ENCODE data around the gene SEC14L3.

SEC14L3 gene

DNA sequence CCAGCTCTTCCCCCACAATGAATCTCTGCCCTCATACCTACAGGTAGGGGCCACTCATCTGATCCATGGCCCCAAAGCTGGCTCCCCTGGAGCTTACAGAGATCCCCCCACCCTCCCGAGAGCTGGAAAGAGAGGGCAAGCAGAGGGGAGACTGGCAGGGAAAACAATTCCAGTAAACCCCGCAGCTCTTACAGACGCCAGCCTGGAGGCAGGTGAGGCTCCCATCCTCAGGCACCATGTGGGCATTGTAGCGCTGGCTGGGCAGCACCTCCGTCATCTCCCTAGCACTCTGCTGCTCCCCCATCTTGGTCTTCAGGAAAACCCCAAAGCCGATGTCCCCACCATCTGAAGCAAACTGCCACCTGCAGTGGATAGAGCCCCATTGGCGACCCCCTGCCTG lies 19.6 kb upstream of the SEC14L3 start:
- no peak for DNase-seq (ENCODE audit: low spot score)
- ChIA-PET POLR2A (ENCODE audit: low non-redundant PET) (no interaction called here), CTCF (no interaction called here)
- TF ChIP-seq, protein P1, sequence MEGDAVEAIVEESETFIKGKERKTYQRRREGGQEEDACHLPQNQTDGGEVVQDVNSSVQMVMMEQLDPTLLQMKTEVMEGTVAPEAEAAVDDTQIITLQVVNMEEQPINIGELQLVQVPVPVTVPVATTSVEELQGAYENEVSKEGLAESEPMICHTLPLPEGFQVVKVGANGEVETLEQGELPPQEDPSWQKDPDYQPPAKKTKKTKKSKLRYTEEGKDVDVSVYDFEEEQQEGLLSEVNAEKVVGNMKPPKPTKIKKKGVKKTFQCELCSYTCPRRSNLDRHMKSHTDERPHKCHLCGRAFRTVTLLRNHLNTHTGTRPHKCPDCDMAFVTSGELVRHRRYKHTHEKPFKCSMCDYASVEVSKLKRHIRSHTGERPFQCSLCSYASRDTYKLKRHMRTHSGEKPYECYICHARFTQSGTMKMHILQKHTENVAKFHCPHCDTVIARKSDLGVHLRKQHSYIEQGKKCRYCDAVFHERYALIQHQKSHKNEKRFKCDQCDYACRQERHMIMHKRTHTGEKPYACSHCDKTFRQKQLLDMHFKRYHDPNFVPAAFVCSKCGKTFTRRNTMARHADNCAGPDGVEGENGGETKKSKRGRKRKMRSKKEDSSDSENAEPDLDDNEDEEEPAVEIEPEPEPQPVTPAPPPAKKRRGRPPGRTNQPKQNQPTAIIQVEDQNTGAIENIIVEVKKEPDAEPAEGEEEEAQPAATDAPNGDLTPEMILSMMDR (conservative IDR thresholded peaks at IDR 0.05; ENCODE audit: low read depth): no peak
- H3K27ac ChIP-seq: no peak overlapping the region

DNA sequence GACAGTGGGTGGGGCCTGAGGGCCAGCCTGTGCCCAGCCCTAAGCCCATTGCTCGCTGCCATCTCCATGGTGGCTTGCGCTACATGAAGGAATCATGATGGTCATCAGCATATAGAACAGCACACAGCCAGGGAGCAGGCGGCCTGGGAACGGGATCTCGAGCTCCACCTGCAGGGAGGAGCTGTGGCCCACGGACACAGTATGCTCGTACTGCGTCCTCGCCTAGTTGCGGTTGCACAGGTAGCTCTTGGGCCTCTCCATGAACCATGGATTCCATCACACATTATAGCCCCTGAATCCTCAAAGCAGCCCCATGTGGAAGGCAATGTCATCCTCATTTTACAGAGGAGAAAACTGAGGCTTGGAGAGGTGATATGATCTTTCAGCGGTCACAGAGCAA lies 18.6 kb upstream of the SEC14L3 start:
- POLR2A ChIA-PET (ENCODE audit: low non-redundant PET): no interaction called here
- TF ChIP-seq, protein P1 (conservative IDR thresholded peaks at IDR 0.05; ENCODE audit: low read depth): no peak
- no peak for DNase-seq (ENCODE audit: low spot score)
- H3K27ac ChIP-seq: no peak overlapping the region
- CTCF ChIA-PET: no interaction called here

DNA sequence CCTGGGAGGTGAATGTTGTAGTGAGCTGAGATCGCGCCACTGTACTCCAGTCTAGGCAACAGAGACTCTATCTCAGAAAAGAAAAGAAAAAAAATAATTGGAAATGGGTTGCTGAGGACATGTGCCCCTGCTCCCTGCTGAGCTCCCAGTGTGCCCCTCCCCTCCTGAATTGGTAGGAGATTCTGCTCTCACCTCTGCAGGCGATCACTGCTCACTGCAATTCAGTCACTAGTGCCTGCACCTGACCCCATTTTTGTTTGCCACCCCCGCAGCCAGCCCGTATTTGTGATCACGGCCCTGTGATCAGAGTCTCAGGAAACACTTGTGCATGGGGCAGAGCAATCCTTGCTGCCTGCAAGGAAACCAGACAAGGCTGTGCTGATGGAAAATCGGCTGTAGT lies 16.3 kb upstream of the SEC14L3 start:
- no peak overlapping the region for H3K27ac ChIP-seq
- no peak for DNase-seq (ENCODE audit: low spot score)
- CTCF ChIA-PET: no interaction called here
- TF ChIP-seq, protein P1 (conservative IDR thresholded peaks at IDR 0.05; ENCODE audit: low read depth): no peak
- POLR2A ChIA-PET (ENCODE audit: low non-redundant PET): no interaction called here

DNA sequence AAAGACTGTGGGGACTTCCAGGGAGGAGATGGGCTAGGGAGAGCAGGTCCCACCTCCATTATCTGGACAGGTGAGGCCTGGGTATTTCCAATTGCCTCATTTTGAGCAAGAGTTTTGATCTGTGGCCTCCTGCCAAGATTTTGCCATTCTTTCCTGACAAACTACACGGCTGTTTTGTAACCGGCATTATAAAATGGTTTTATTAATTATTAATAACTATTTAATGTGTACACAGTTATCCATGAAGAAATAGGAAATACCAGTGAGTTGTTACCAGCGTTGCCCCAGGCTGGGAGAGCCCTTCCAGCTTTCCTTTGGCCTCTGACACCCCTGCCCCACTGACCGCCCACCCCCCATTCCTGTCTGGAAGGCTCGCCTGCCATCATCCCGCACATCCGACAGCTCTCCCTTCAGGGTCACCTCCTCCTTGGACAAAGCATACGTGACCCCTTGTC lies 14.9 kb upstream of the SEC14L3 start:
- POLR2A ChIA-PET (ENCODE audit: low non-redundant PET): no interaction called here
- DNase-seq (ENCODE audit: low spot score): no peak
- no peak overlapping the region for H3K27ac ChIP-seq
- TF ChIP-seq, protein P1 (conservative IDR thresholded peaks at IDR 0.05; ENCODE audit: low read depth): no peak
- CTCF ChIA-PET: interaction anchor here (0.6 kb wide), 1 partner anchor 34 kb away, joined by 4 read pairs; no protein-coding TSS in a partner anchor

DNA sequence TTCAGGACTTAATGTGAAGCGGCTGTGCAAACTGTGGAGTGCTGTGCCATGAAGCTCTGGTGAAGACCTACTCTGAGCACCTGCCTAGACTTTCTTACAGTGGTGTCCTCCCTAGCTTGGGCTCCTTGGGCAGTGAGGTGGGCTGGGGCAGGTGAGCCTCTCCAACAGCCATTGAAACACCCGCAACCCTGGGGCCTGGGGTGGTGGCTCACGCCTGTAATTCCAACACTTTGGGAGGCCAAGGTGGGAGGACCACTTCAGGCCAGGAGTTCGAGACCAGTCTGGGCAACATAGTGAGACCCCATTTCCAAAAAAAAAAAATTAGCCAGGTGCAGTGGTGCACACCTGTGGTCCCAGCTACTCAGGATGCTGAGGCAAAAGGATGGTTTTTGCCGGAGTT lies 14.3 kb upstream of the SEC14L3 start:
- H3K27ac ChIP-seq: no peak overlapping the region
- TF ChIP-seq, protein P1 (conservative IDR thresholded peaks at IDR 0.05; ENCODE audit: low read depth): no peak
- DNase-seq (ENCODE audit: low spot score): no peak
- ChIA-PET CTCF (interaction anchor here (0.6 to 1.5 kb wide), 2 partner anchors 60 to 269 kb away, joined by 4 read pairs; no protein-coding TSS in a partner anchor), POLR2A (ENCODE audit: low non-redundant PET) (no interaction called here)

DNA sequence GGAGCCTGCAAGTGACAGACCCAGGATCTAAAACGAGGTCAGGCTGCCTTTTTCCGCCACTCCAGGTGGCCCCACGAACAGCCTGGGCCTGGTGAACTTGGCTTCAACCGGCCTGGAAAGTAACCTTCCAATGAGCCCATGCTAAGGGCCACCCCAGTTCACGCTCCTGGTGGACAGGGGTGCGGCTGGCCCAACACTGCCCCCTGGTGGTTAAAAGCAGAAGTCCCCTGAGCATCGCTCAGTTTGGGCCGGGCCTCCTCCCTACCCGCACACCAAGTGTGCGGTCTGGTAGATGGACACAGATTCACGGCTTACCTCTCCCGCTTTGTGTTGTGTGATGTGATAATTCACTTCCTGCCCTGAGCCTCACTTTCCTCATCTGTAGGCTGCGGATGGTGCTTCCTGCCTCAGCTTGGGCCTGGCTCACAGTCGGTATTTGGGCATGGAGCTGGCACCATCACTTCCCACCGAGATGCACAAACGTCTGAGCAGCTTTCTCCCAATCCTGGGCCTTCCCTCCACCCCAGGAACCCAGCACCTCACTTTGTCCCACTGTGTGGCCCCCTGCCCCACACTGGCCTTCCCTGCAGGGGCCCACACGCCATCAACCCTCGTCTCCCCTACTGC lies 13.7 kb upstream of the SEC14L3 start:
- CTCF ChIA-PET: interaction anchor here (0.6 to 1.5 kb wide), 3 partner anchors 55 to 270 kb away, joined by 3 to 4 read pairs (median 4); no protein-coding TSS in a partner anchor
- peak; percentile 80 for DNase-seq (ENCODE audit: low spot score)
- TF ChIP-seq, protein P1 (conservative IDR thresholded peaks at IDR 0.05; ENCODE audit: low read depth): peak; percentile 93
- H3K27ac ChIP-seq: no peak overlapping the region
- POLR2A ChIA-PET (ENCODE audit: low non-redundant PET): no interaction called here
